Left lung (tissue), 10 donors: ENCODE measurements around the gene BRF1. TPM values are rescaled to one million over a fixed set of nuclear protein-coding genes. Genes with fewer than 3 reads are reported as not detected.
"Not testable (repeated sequence)": the region's sequence is repeated elsewhere in the genome, so short reads cannot be mapped to it uniquely, and the experiment has no call there.

Experiments
- ATAC-seq: fragments of 200-7000 bp; cut with Tn5 transposase; one replicate; pipeline ENCODE4 v1.9.1; 2020; ENCODE audit warnings: moderate library complexity
- DNase-seq, 4 donors: peaks; one replicate each; pipeline ENCODE4 v3.0.0-alpha.2; 2013 to 2020
- H3K27ac ChIP-seq, 2 donors: fragments of 200-600 bp; sonication (generic) in 1 of 2; one replicate each; pipeline versions ENCODE4 v1.5.0 to v1.8.0; 2020 to 2021
- H3K27me3 ChIP-seq, 2 donors: fragments of 200-600 bp; sonication (generic) in 1 of 2; one replicate each; pipeline versions ENCODE4 v1.5.0 to v1.8.0; 2020 to 2021
- H3K36me3 ChIP-seq, 2 donors: fragments of 200-600 bp; sonication (generic) in 1 of 2; one replicate each; pipeline versions ENCODE4 v1.5.0 to v1.8.0; 2020 to 2021
- H3K4me1 ChIP-seq, 2 donors: fragments of 200-600 bp; one replicate each; pipeline ENCODE4 v1.8.0; 2021
- H3K4me3 ChIP-seq, 2 donors: fragments of 200-600 bp; sonication (generic) in 1 of 2; one replicate each; pipeline versions ENCODE4 v1.5.0 to v1.8.0; 2020 to 2021; ENCODE audit warnings: mild to moderate bottlenecking in 1 of 2
- H3K9me3 ChIP-seq, 2 donors: fragments of 200-600 bp; sonication (generic) in 1 of 2; one replicate each; pipeline versions ENCODE4 v1.5.0 to v1.8.0; 2020 to 2021
- CTCF ChIP-seq, 2 donors: fragments of 200-600 bp; sonication (generic) in 1 of 2; IDR thresholded peaks; one replicate each; pipeline versions ENCODE4 v1.5.0 to v1.8.0; 2021; ENCODE audit warnings: antibody characterized with exemption in 2 of 2
- intact Hi-C, 2 donors: fragments of 100-400 bp; cut with DNase I; formaldehyde crosslinking; loops; one replicate each; pipeline versions ENCODE4 v1.11.2 to v1.14.2; 2022
- polyA plus RNA-seq, 6 donors: library from polyadenylated mRNA; unstranded; fragments of 120-200 nt; gene quantifications; one replicate each; pipeline ENCODE4 v1.2.1, GENCODE V29; 2013; ENCODE audit not compliant: insufficient read length in 6 of 6
- total RNA-seq, 2 donors: library from RNA; stranded (reverse); fragmentation: NEBNext Ultra II Directional; extraction: Animal tissue kit (Norgen Biotek cat#: 25700); gene quantifications; one replicate each; pipeline ENCODE4 v1.2.1, GENCODE V29; 2021
- donor health status: DM: no; HTN: yes; CAD: no.
- donor health status: DM: no; HTN: no; CAD: no.

Gene BRF1
- total and polyA plus RNA-seq, 8 donors, result 32.7 to 45.1 (median 34.9) TPM

- no peak for TF ChIP-seq CTCF (IDR thresholded peaks at IDR 0.05)
- Histone ChIP-seq H3K27ac (peak overlapping the region; percentile 92 to 94), H3K4me1 (peaks cover 6 to 30% of the 10 kb centered on the region in 2 donors), H3K27me3 (no peaks in the 10 kb centered on the region), H3K36me3 (no peaks in the 10 kb centered on the region), H3K9me3 (no peaks in the 10 kb centered on the region), H3K4me3 (peak overlapping the region; percentile 66 to 77)
- intact Hi-C loops, result no loop called here
- ATAC-seq (no peak), DNase-seq (peak in 2 of 4 donors; percentile 60 to 91)
These were observed 903 bp downstream of the BRF1 start for GRCh38 chr14:105299654-105300541.

GRCh38 chr14:105297311-105297710, 3.5 kb downstream of the BRF1 start:
- H3K27ac ChIP-seq, H3K27me3 ChIP-seq, intact Hi-C loops, H3K36me3 ChIP-seq, H3K4me3 ChIP-seq, ATAC-seq, DNase-seq, H3K9me3 ChIP-seq: not testable (repeated sequence)
- H3K4me1 ChIP-seq, result peaks cover 15 to 56% of the 10 kb centered on the region in 2 donors

GRCh38 chr14:105294142-105294597, 6.6 kb downstream of the BRF1 start:
- H3K27me3 ChIP-seq, result no peaks in the 10 kb centered on the region
- no peak overlapping the region for H3K4me3 ChIP-seq
- DNase-seq (peak in 1 of 4 donors; percentile 60), ATAC-seq (peak; percentile 83)
- peaks cover 11 to 55% of the 10 kb centered on the region in 2 donors for H3K4me1 ChIP-seq
- TF ChIP-seq CTCF (IDR thresholded peaks at IDR 0.05), result no peak
- no peaks in the 10 kb centered on the region for H3K9me3 ChIP-seq
- intact Hi-C loops, result no loop called here
- no peaks in the 10 kb centered on the region for H3K36me3 ChIP-seq
- no peak overlapping the region for H3K27ac ChIP-seq

- ATAC-seq (no peak), DNase-seq (no peak)
- Histone ChIP-seq H3K4me3 (no peak overlapping the region), H3K27ac (no peak overlapping the region), H3K9me3 (no peaks in the 10 kb centered on the region), H3K27me3 (no peaks in the 10 kb centered on the region), H3K36me3 (no peaks in the 10 kb centered on the region), H3K4me1 (peaks cover 9 to 45% of the 10 kb centered on the region in 2 donors)
- TF ChIP-seq CTCF (IDR thresholded peaks at IDR 0.05), result no peak
- intact Hi-C loops, result no loop called here
These were observed 7.7 kb downstream of the BRF1 start for GRCh38 chr14:105292826-105293711.

- Histone ChIP-seq H3K27ac (no peak overlapping the region), H3K4me3 (no peak overlapping the region), H3K36me3 (no peaks in the 10 kb centered on the region), H3K4me1 (peaks cover 9 to 45% of the 10 kb centered on the region in 2 donors), H3K27me3 (no peaks in the 10 kb centered on the region), H3K9me3 (no peaks in the 10 kb centered on the region)
- no peak for DNase-seq
- TF ChIP-seq CTCF (IDR thresholded peaks at IDR 0.05), result no peak
- intact Hi-C loops, result no loop called here
- no peak for ATAC-seq
These were observed 10.0 kb downstream of the BRF1 start for GRCh38 chr14:105290621-105291346.

GRCh38 chr14:105288936-105289335, 11.9 kb downstream of the BRF1 start:
- H3K9me3 ChIP-seq, DNase-seq, H3K27ac ChIP-seq, H3K4me3 ChIP-seq, intact Hi-C loops, H3K36me3 ChIP-seq, ATAC-seq, H3K27me3 ChIP-seq: not testable (repeated sequence)
- H3K4me1 ChIP-seq, result peaks cover 1 to 37% of the 10 kb centered on the region in 2 donors
